A549 (cell line): ENCODE data around the gene PROCA1. TPM values are rescaled to one million over a fixed set of nuclear protein-coding genes. Genes with fewer than 3 reads are reported as not detected.

Experiments
- ATAC-seq, 2 experiments: fragments of 200-7000 bp in 1 of 2; fragments of >200 bp in 1 of 2; cut with Nextera tagmentation in 1 of 2; cut with Tn5 transposase in 1 of 2; 3 replicates each; pipeline versions ENCODE4 v1.8.0 to v1.9.1; 2018 to 2020; ENCODE audit warnings: mild to moderate bottlenecking in 1 of 2, moderate library complexity in 1 of 2
- CTCF ChIA-PET: fragments of 300-600 bp; sonication (Branson Sonifier 250); formaldehyde crosslinking; extraction: SDS; loops from one replicate; lab custom pipeline; 2021; ENCODE audit warnings: antibody characterized with exemption, inconsistent platforms; lab: Yijun Ruan, JAX
- POLR2A ChIA-PET: fragments of 350-600 bp; formaldehyde crosslinking; extraction: SDS; loops from one replicate; lab custom pipeline; 2021; ENCODE audit warnings: antibody characterized with exemption, inconsistent platforms; lab: Yijun Ruan, JAX
- DNase-seq, 2 experiments: peaks; one replicate each; pipeline versions ENCODE4 v3.0.0 to v3.0.0-alpha.2; 2011 to 2016; ENCODE audit warnings: low read depth in 1 of 2, low spot score in 1 of 2
- FAIRE-seq: peaks from 2 replicates; lab custom pipeline; 2011; peaks lifted over from hg19 to GRCh38; lab: Jason Lieb, UNC
- H3K27ac ChIP-seq, 2 experiments: fragments of >200 bp; sonication (Bioruptor Twin); formaldehyde crosslinking; 3 replicates each; pipeline ENCODE4 v1.5.1; 2016 to 2017
- H3K4me1 ChIP-seq: fragments of >200 bp; sonication (Bioruptor Twin); formaldehyde crosslinking; 3 replicates; pipeline ENCODE4 v1.6.1; 2016
- H3K4me2 ChIP-seq: fragments of >200 bp; sonication (Bioruptor Twin); formaldehyde crosslinking; 3 replicates; pipeline ENCODE4 v1.6.1; 2016
- H3K4me3 ChIP-seq: fragments of >200 bp; sonication (Bioruptor Twin); formaldehyde crosslinking; 3 replicates; pipeline ENCODE4 v1.5.1; 2016
- H3K9me3 ChIP-seq: fragments of >200 bp; sonication (Bioruptor Twin); formaldehyde crosslinking; 3 replicates; pipeline ENCODE4 v1.6.1; 2016
- CEBPB ChIP-seq, 2 experiments: fragments of >200 bp in 1 of 2; sonication (Bioruptor Twin) in 1 of 2; formaldehyde crosslinking in 1 of 2; IDR thresholded peaks; 2 replicates each; pipeline ENCODE4 v1.6.1; 2012 to 2016
- CHD4 ChIP-seq: fragments of 200-600 bp; sonication (generic); IDR thresholded peaks from 2 replicates; pipeline ENCODE4 v1.6.1; 2016; ENCODE audit warnings: antibody characterized with exemption, mild to moderate bottlenecking, borderline replicate concordance
- EHMT2 ChIP-seq: fragments of 200-600 bp; sonication (generic); IDR thresholded peaks from 2 replicates; pipeline ENCODE4 v1.6.1; 2016; ENCODE audit warnings: antibody characterized with exemption, low read depth, mild to moderate bottlenecking, moderate library complexity
- FOSB ChIP-seq: fragments of 250-450 bp; sonication (Bioruptor Pico); IDR thresholded peaks from 2 replicates; pipeline ENCODE4 v1.5.0; 2020; ENCODE audit warnings: mild to moderate bottlenecking, moderate library complexity
- FOSL2 ChIP-seq, 2 experiments: fragments of 450-650 bp in 1 of 2; fragments of >200 bp in 1 of 2; sonication (Bioruptor Twin) in 1 of 2; formaldehyde crosslinking; IDR thresholded peaks; 2 replicates each; pipeline versions ENCODE4 v1.5.0 to v1.6.1; 2016 to 2020; ENCODE audit warnings: mild to moderate bottlenecking in 1 of 2, moderate library complexity in 1 of 2
- FOXS1 ChIP-seq: fragments of 250-450 bp; sonication (Bioruptor Pico); IDR thresholded peaks from 2 replicates; pipeline ENCODE4 v1.5.0; 2020; ENCODE audit warnings: mild to moderate bottlenecking, moderate library complexity
- JUN ChIP-seq, 2 experiments: fragments of >200 bp; sonication (Bioruptor Twin); formaldehyde crosslinking; IDR thresholded peaks; 2 replicates in 1 of 2; 3 replicates in 1 of 2; pipeline ENCODE4 v1.6.1; 2016 to 2017
- KDM5A ChIP-seq: fragments of 200-600 bp; sonication (generic); IDR thresholded peaks from 2 replicates; pipeline ENCODE4 v1.6.1; 2016; ENCODE audit warnings: antibody characterized with exemption, mild to moderate bottlenecking
- MAZ ChIP-seq: fragments of 150-350 bp; IDR thresholded peaks from 2 replicates; pipeline ENCODE4 v1.6.1; 2014; ENCODE audit warnings: antibody characterized with exemption, low read depth, low read length, borderline replicate concordance
- NFE2L2 ChIP-seq: fragments of 150-350 bp; conservative IDR thresholded peaks from 2 replicates; pipeline ENCODE4 v1.6.1; 2014; ENCODE audit warnings: low read length
- POLR2AphosphoS2 ChIP-seq: conservative IDR thresholded peaks from 2 replicates; pipeline ENCODE4 v1.6.1; 2012; ENCODE audit warnings: low read length, improper control_type of control experiment, inconsistent platforms
- RAD21 ChIP-seq, 2 experiments: fragments of >200 bp in 1 of 2; sonication (Bioruptor Twin) in 1 of 2; formaldehyde crosslinking in 1 of 2; IDR thresholded peaks in 1 of 2; conservative IDR thresholded peaks in 1 of 2; 2 replicates in 1 of 2; 3 replicates in 1 of 2; pipeline ENCODE4 v1.6.1; 2012 to 2018; ENCODE audit warnings: inconsistent platforms in 1 of 2
- RNF2 ChIP-seq: fragments of 200-600 bp; sonication (generic); IDR thresholded peaks from 2 replicates; pipeline ENCODE4 v1.6.1; 2016; ENCODE audit warnings: low read depth, mild to moderate bottlenecking, antibody characterized with exemption, moderate library complexity, borderline replicate concordance
- SMC3 ChIP-seq: fragments of >200 bp; sonication (Bioruptor Twin); formaldehyde crosslinking; IDR thresholded peaks from 3 replicates; pipeline ENCODE4 v1.6.1; 2018; ENCODE audit warnings: inconsistent platforms
- SREBF2 ChIP-seq: fragments of 450-650 bp; IDR thresholded peaks from 2 replicates; pipeline ENCODE4 v1.6.1; 2014; ENCODE audit warnings: mild to moderate bottlenecking, moderate library complexity
- ZC3H11A ChIP-seq: fragments of 450-650 bp; IDR thresholded peaks from 2 replicates; pipeline ENCODE4 v1.6.1; 2014; ENCODE audit warnings: antibody characterized with exemption, mild to moderate bottlenecking
- ZNF302 ChIP-seq: fragments of 250-450 bp; sonication (Bioruptor Pico); IDR thresholded peaks from 2 replicates; pipeline ENCODE4 v1.9.0; 2021; ENCODE audit warnings: inconsistent platforms, mild to moderate bottlenecking, moderate library complexity
- WGBS: methylation state at CpG from one replicate; pipeline ENCODE4 v1.1.6; 2017; ENCODE audit errors: missing lambda C conversion rate; 5-methylcytosine and 5-hydroxymethylcytosine counted together
- polyA plus RNA-seq, 4 experiments: library from polyadenylated mRNA; depleted of rRNA in 3 of 4; stranded (reverse); fragments of >200 nt; fragmentation: RNase III in 1 of 4; extraction: RNeasy Plus Mini Kit Qiagen cat#74134 plus additional on column Dnase treatment in 1 of 4; gene quantifications; 2 replicates in 3 of 4; 3 replicates in 1 of 4; pipeline ENCODE4 v1.2.3, GENCODE V29; 2011 to 2017
- TF ChIP-seq, protein P1 (sequence below): fragments of >200 bp; sonication (Bioruptor Twin); formaldehyde crosslinking; IDR thresholded peaks from 2 replicates; pipeline ENCODE4 v1.6.1; 2016
- TF ChIP-seq, protein P2 (sequence below): fragments of 200-600 bp; sonication (generic); IDR thresholded peaks from 2 replicates; pipeline ENCODE4 v1.6.1; 2016; ENCODE audit warnings: antibody characterized with exemption, mild to moderate bottlenecking, moderate library complexity
- TF ChIP-seq, protein P3 (sequence below): fragments of 250-450 bp; sonication (Bioruptor Pico); IDR thresholded peaks from 2 replicates; pipeline ENCODE4 v1.5.0; 2020; ENCODE audit warnings: low read depth, mild to moderate bottlenecking, moderate library complexity
- TF ChIP-seq, protein P4 (sequence below): IDR thresholded peaks from 2 replicates; pipeline ENCODE4 v1.6.1; 2012

The PROCA1 gene
- polyA plus RNA-seq, 2 of the 4 experiments (the other 2 are of a cell fraction): 4.0 to 4.9 TPM

DNA sequence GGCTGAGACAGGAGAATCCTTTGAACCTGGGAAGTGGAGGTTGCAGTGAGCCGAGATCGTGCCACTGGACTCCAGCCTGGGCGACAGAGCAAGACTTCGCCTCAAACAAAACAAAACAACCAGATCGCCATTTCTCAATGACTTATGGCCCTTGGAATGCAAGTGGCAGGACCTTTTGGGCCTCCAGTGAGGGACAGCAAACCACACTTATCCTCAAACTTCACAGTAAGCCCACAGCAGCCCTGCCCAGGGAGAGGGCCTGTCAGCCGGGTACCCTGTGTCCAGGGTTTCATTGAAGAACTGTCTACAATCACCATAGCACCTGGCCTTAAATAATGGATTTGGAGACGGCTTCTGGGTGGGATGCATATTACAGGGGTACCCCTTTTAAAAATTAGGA lies 43.8 kb upstream of the PROCA1 start (continued):
- TF ChIP-seq, protein P1, sequence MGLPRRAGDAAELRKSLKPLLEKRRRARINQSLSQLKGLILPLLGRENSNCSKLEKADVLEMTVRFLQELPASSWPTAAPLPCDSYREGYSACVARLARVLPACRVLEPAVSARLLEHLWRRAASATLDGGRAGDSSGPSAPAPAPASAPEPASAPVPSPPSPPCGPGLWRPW: no peak
- TF ChIP-seq RNF2: no peak

DNA sequence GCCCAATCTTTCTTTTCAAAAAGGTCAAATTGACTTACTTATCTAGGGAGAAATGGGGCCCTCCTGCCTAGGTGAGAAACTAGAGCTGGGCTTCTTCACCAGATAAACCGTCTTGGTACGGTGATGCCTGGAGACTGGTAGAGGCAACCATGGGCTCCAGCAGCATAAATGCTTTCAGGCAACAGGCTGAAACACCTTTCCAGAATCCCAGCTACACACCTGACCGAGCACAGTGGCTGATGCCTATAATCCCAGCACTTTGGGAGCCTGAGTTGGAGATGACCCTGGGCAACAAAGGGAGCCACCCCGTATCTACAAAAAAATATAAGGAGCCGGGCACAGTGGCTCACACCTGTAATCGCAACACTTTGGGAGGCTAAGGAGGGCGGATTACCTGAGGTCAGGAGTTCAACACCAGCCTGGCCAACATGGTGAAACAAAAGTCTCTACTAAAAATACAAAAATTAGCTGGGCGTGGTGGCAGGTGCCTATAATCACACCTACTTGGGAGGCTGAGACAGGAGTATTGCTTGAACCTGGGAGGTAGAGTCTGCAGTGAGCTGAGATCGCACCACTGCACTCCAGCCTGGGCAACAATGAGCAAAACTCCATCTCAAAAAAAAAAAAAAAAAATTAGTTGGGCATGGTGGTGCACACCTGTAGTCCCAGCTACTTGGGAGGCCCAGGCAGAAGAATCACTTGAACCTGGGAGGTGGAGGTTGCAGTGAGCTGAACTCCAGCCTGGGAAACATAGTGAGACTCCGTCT lies 40.1 kb upstream of the PROCA1 start:
- WGBS: 93% methylated on average over 10 of the region's 10 CpGs
- FAIRE-seq (no peak), ATAC-seq (no peak), DNase-seq (no peak)
- no peaks in the 10 kb centered on the region for H3K9me3 ChIP-seq
- no peak overlapping the region for H3K27ac ChIP-seq
- POLR2A ChIA-PET: interaction anchor here (0.8 to 12.2 kb wide), 3 partner anchors 9 to 41 kb away, joined by 3 to 369 read pairs (median 3); partner anchors contain the start of genes NEK8, TLCD1 and TRAF4
- H3K4me2 ChIP-seq: no peak overlapping the region
- CTCF ChIA-PET: interaction anchor here (0.6 to 22.6 kb wide), 24 partner anchors 11 to 404 kb away, joined by 3 to 977 read pairs (median 6); partner anchors contain the start of genes DHRS13, FLOT2, NEK8 and RPL23A
- no peak for TF ChIP-seq ZC3H11A
- peak; percentile 15; the same call in 1 of the 2 replicates for TF ChIP-seq FOSB (CRISPR knock-in tag)
- peak; percentile 84 for TF ChIP-seq POLR2AphosphoS2
- H3K4me1 ChIP-seq: peaks cover 37% of the 10 kb centered on the region
- no peak overlapping the region for H3K4me3 ChIP-seq

DNA sequence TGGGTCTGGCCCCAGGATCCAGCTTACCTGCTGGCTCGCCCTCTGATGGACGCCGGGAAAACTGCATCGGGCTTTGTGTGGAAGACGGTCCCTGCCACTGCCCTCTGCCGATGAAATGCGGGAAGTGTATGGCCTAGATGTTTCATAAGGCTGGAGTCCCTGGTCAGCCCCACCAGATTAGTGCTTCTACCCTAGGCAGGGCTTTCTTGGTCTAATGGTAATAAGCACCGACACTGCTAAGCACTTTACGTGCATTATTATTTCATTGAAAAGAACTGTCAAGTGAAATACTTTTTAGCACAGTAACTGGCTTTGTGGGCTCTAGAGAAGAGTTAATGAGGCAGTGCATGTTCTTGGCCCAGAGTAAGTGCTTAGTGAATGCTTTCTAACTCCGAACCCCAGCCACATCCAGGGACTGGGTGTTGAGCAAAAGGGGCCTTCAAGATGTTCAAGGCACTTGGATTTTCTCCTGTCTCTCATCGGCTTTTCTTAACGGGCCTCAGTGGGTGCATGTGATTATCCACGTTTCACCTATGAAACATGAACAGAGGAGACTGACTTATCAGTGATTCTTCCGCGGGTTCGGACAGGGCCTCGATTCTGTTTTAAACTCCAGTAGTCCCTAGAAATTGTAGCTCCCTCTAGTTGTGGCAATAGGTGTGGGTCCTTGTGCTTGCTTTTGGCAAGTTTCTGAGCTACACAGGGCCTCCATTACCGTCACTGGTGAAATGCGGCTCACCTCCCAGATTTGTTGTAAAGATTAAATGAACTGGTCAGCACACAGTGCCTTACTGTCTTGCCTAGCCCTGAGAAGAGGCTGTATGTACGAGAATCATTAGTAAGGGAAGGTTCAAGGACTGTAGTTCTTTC lies 38.7 kb upstream of the PROCA1 start:
- POLR2A ChIA-PET: interaction anchor here (0.6 to 12.2 kb wide), 5 partner anchors 24 to 200 kb away, joined by 3 to 369 read pairs (median 5); partner anchors contain the start of genes NEK8 and TLCD1
- FAIRE-seq: no peak
- TF ChIP-seq JUN (IDR thresholded peaks at IDR 0.05) (peak; percentile 44 to 68; a peak in 2 of 5 replicates), NFE2L2 (0 out of 2 replicates have a peak, but pooled peaks have one; percentile 25), CHD4 (no peak), CEBPB (IDR thresholded peaks at IDR 0.05) (peak in 1 of 2 experiments; percentile 3; a peak in 1 of 4 replicates), SMC3 (peak; percentile 98), EHMT2 (no peak), MAZ (0 out of 2 replicates have a peak, but pooled peaks have one; percentile 54), ZC3H11A (no peak), ZNF302 (no peak), RAD21 (conservative IDR thresholded peaks at IDR 0.05 in 1 of 2, IDR thresholded peaks at IDR 0.05 in 1 of 2) (peak; percentile 87 to 88), FOXS1 (CRISPR knock-in tag) (no peak), SREBF2 (no peak), FOSB (CRISPR knock-in tag) (0 out of 2 replicates have a peak, but pooled peaks have one; percentile 3), FOSL2 (IDR thresholded peaks at IDR 0.05) (no peak), FOSL2 (CRISPR knock-in tag; IDR thresholded peaks at IDR 0.05) (peak; percentile 10; the same call in 1 of the 2 replicates), KDM5A (no peak)
- TF ChIP-seq, protein P2, sequence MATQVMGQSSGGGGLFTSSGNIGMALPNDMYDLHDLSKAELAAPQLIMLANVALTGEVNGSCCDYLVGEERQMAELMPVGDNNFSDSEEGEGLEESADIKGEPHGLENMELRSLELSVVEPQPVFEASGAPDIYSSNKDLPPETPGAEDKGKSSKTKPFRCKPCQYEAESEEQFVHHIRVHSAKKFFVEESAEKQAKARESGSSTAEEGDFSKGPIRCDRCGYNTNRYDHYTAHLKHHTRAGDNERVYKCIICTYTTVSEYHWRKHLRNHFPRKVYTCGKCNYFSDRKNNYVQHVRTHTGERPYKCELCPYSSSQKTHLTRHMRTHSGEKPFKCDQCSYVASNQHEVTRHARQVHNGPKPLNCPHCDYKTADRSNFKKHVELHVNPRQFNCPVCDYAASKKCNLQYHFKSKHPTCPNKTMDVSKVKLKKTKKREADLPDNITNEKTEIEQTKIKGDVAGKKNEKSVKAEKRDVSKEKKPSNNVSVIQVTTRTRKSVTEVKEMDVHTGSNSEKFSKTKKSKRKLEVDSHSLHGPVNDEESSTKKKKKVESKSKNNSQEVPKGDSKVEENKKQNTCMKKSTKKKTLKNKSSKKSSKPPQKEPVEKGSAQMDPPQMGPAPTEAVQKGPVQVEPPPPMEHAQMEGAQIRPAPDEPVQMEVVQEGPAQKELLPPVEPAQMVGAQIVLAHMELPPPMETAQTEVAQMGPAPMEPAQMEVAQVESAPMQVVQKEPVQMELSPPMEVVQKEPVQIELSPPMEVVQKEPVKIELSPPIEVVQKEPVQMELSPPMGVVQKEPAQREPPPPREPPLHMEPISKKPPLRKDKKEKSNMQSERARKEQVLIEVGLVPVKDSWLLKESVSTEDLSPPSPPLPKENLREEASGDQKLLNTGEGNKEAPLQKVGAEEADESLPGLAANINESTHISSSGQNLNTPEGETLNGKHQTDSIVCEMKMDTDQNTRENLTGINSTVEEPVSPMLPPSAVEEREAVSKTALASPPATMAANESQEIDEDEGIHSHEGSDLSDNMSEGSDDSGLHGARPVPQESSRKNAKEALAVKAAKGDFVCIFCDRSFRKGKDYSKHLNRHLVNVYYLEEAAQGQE: peak; percentile 2; the same call in 1 of the 2 replicates
- TF ChIP-seq, protein P1: no peak
- TF ChIP-seq, protein P3, sequence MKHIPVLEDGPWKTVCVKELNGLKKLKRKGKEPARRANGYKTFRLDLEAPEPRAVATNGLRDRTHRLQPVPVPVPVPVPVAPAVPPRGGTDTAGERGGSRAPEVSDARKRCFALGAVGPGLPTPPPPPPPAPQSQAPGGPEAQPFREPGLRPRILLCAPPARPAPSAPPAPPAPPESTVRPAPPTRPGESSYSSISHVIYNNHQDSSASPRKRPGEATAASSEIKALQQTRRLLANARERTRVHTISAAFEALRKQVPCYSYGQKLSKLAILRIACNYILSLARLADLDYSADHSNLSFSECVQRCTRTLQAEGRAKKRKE (CRISPR knock-in tag): no peak
- TF ChIP-seq, protein P4, sequence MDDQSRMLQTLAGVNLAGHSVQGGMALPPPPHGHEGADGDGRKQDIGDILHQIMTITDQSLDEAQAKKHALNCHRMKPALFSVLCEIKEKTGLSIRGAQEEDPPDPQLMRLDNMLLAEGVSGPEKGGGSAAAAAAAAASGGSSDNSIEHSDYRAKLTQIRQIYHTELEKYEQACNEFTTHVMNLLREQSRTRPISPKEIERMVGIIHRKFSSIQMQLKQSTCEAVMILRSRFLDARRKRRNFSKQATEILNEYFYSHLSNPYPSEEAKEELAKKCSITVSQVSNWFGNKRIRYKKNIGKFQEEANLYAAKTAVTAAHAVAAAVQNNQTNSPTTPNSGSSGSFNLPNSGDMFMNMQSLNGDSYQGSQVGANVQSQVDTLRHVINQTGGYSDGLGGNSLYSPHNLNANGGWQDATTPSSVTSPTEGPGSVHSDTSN: 0 out of 2 replicates have a peak, but pooled peaks have one; percentile 9

More for the DNA sequence above, 38.7 kb upstream of the PROCA1 start:
- Histone ChIP-seq H3K27ac (peak overlapping the region in 1 of 2 experiments; percentile 10; a peak in 1 of 6 replicates), H3K9me3 (no peaks in the 10 kb centered on the region), H3K4me3 (no peak overlapping the region), H3K4me2 (peak overlapping the region; percentile 20; the same call in 2 of the 3 replicates), H3K4me1 (peaks cover 50% of the 10 kb centered on the region)
- peak; percentile 57 to 72 for ATAC-seq
- CTCF ChIA-PET: interaction anchor here (0.6 to 22.6 kb wide), 60 partner anchors 8 to 208 kb away, joined by 3 to 977 read pairs (median 4); partner anchors contain the start of genes DHRS13, FLOT2, NEK8 and PROCA1
- DNase-seq: peak; percentile 82 to 96
- WGBS: 39% methylated on average over 20 of the region's 20 CpGs
